Activated naive CD8-positive, alpha-beta T cell treated with anti-CD3 and anti-CD28 coated beads, Interleukin-2, amount 50 U/mL, for 24 hours (primary cell): ENCODE data around the gene DCST2.
"Not testable (repeated sequence)": the region's sequence is repeated elsewhere in the genome, so short reads cannot be mapped to it uniquely, and the experiment has no call there.

Experiments used
- ATAC-seq: fragments of 150-1000 bp; cut with Tn5 transposase; one replicate; pipeline ENCODE4 v1.10.0; 2021
- DNase-seq: peaks from one replicate; pipeline ENCODE4 v3.0.0; 2021
- H3K27ac Mint-ChIP-seq: one replicate; pipeline ENCODE4 v1.8.0; 2021; ENCODE audit warnings: mild to moderate bottlenecking, mixed read lengths
- H3K27me3 Mint-ChIP-seq: one replicate; pipeline ENCODE4 v1.8.0; 2021; ENCODE audit warnings: mixed read lengths
- H3K36me3 Mint-ChIP-seq: one replicate; pipeline ENCODE4 v1.8.0; 2021; ENCODE audit warnings: low read depth, mixed read lengths
- H3K4me1 Mint-ChIP-seq: one replicate; pipeline ENCODE4 v1.8.0; 2021; ENCODE audit warnings: mixed read lengths
- H3K4me3 Mint-ChIP-seq: one replicate; pipeline ENCODE4 v1.8.0; 2021; ENCODE audit warnings: mild to moderate bottlenecking, moderate library complexity, mixed read lengths
- H3K9me3 Mint-ChIP-seq: one replicate; pipeline ENCODE4 v1.8.0; 2021; ENCODE audit warnings: mixed read lengths

The DCST2 gene

DNA sequence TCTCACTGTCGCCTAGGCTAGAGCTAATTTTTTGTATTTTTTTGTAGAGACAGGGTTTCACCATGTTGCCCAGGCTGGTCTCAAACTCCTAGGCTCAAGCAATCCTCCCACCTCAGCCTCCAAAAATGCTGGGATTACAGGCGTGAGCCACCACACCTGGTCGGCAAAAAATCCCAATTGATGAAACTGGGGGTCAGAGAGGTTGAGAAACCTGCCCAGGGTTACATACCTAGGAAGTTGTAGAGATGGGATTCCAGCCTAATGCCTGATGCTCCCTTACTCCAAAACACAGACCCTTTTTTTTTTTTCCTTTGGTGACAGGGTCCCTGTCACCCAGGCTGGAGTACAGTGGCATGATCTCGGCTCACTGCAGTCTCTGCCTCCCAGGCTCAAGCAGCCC is 46.8 kb downstream of the DCST2 start:
- Mint-ChIP-seq H3K4me1 (peaks cover 21% of the 10 kb centered on the region), H3K36me3 (peaks cover 21% of the 10 kb centered on the region)
- not testable (repeated sequence) for DNase-seq, H3K9me3 Mint-ChIP-seq, H3K4me3 Mint-ChIP-seq, ATAC-seq, H3K27me3 Mint-ChIP-seq, H3K27ac Mint-ChIP-seq

DNA sequence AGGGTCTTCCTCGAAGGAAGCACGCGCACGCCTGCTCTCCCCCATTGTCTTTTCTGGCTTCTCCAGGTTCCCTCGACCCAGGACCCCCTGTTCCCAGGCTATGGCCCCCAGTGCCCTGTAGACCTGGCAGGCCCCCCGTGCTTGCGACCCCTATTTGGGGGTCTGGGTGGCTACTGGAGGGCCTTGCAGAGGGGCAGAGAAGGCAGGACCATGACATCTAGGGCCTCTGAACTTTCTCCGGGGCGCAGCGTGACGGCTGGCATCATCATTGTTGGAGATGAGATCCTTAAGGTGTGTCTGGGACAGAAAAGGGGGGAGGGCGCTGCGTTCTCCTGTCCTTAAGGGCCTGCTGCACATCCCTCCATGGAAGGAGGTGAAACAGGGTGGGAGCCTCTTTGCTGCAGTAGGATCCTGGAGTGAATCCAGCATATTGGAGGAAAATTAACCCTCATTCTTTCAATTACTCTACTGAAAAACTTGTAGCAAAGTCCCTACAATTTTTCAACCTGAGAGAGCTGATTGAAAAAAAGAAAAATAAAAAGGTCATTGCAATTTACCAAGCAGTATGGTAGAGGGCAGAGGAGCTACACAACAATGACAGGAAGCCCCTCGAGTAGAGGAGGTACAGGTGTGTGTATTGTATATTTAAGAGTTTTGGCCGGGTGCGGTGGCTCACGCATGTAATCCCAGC is 49.7 kb downstream of the DCST2 start:
- Mint-ChIP-seq H3K27ac (no peak overlapping the region), H3K36me3 (peaks cover 32% of the 10 kb centered on the region), H3K4me3 (no peak overlapping the region), H3K4me1 (peaks cover 21% of the 10 kb centered on the region), H3K9me3 (no peaks in the 10 kb centered on the region), H3K27me3 (no peaks in the 10 kb centered on the region)
- DNase-seq (no peak), ATAC-seq (no peak)

GRCh38 chr1:154982897-154983648 is 50.5 kb downstream of the DCST2 start, which contains the start of gene FLAD1:
Gene FLAD1, plus strand, starts transcription at chr1:154983344. Its CDS starts 351 bp downstream, at chr1:154983695.
- ATAC-seq (peak; percentile 100), DNase-seq (peak; percentile 95)
- no peaks in the 10 kb centered on the region for H3K27me3 Mint-ChIP-seq
- no peak within 1 kb of the TSS for H3K27ac Mint-ChIP-seq
- H3K9me3 Mint-ChIP-seq = no peaks in the 10 kb centered on the region
- H3K36me3 Mint-ChIP-seq = peaks cover 32% of the 10 kb centered on the region
- H3K4me1 Mint-ChIP-seq = peaks cover 18% of the 10 kb centered on the region
- no peak within 1 kb of the TSS for H3K4me3 Mint-ChIP-seq

GRCh38 chr1:154982341-154982740 is 51.2 kb downstream of the DCST2 start:
- Mint-ChIP-seq H3K4me1 (peaks cover 23% of the 10 kb centered on the region), H3K27ac (no peak overlapping the region), H3K4me3 (no peak overlapping the region), H3K9me3 (no peaks in the 10 kb centered on the region), H3K36me3 (peaks cover 33% of the 10 kb centered on the region), H3K27me3 (no peaks in the 10 kb centered on the region)
- ATAC-seq (no peak), DNase-seq (no peak)

- DNase-seq = no peak
- no peak for ATAC-seq
- Mint-ChIP-seq H3K4me1 (peaks cover 11% of the 10 kb centered on the region), H3K27me3 (no peaks in the 10 kb centered on the region), H3K36me3 (peaks cover 36% of the 10 kb centered on the region), H3K27ac (no peak overlapping the region), H3K4me3 (no peak overlapping the region), H3K9me3 (no peaks in the 10 kb centered on the region)
Observed at GRCh38 chr1:154978360-154978759, 55.2 kb downstream of the DCST2 start.

- H3K27me3 Mint-ChIP-seq, H3K4me3 Mint-ChIP-seq, H3K9me3 Mint-ChIP-seq, H3K27ac Mint-ChIP-seq, ATAC-seq, DNase-seq: not testable (repeated sequence)
- H3K36me3 Mint-ChIP-seq = peaks cover 36% of the 10 kb centered on the region
- peaks cover 15% of the 10 kb centered on the region for H3K4me1 Mint-ChIP-seq
Observed at GRCh38 chr1:154977762-154978161, 55.8 kb downstream of the DCST2 start.

DNA sequence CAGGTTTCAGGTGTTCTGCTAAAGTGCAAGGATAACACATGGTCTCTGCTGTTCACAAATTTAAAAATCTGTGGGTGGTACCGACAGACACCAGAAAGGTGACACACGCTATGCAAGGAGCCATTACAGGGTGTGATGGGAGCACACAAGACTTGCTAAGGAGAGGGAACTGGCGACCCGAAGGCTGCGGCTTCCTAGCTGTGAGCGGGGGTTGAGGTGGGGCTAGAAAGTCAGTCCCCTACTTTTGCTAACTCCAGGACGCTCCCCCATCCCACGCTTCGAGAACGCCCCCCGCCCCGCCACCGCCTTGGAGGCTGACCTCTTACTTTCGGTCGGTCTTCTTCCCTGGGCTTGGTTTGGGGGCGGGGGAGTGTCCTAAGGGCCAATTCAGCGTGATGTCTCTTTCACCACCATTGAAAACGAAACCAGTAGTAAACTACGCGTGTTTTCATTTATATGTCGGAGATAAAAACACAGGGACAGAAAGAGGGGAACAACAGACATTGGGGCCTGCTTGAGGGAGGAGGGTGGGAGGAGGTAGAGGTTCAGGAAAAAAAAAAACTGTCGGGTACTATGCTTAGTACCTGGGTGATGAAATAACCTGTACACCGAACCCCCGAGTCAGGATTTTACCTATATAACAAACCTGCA is 58.0 kb downstream of the DCST2 start:
- no peaks in the 10 kb centered on the region for H3K9me3 Mint-ChIP-seq
- H3K4me1 Mint-ChIP-seq = peaks cover 31% of the 10 kb centered on the region
- DNase-seq = peak; percentile 74
- ATAC-seq = peak; percentile 26
- H3K27ac Mint-ChIP-seq = no peak overlapping the region
- no peak overlapping the region for H3K4me3 Mint-ChIP-seq
- no peaks in the 10 kb centered on the region for H3K27me3 Mint-ChIP-seq
- peaks cover 26% of the 10 kb centered on the region for H3K36me3 Mint-ChIP-seq

GRCh38 chr1:154974808-154975408 is 58.7 kb downstream of the DCST2 start:
- Mint-ChIP-seq H3K36me3 (peaks cover 26% of the 10 kb centered on the region), H3K27me3 (no peaks in the 10 kb centered on the region), H3K27ac (no peak overlapping the region), H3K9me3 (no peaks in the 10 kb centered on the region), H3K4me1 (peaks cover 31% of the 10 kb centered on the region), H3K4me3 (no peak overlapping the region)
- peak; percentile 95 for DNase-seq
- ATAC-seq = peak; percentile 64

GRCh38 chr1:154974102-154974807 is 59.3 kb downstream of the DCST2 start, which contains the start of gene CKS1B:
Gene CKS1B, plus strand, starts transcription at chr1:154974681. Its CDS starts 65 bp downstream, at chr1:154974746.
- peak; percentile 86 for ATAC-seq
- Mint-ChIP-seq H3K27me3 (no peaks in the 10 kb centered on the region), H3K9me3 (no peaks in the 10 kb centered on the region), H3K4me3 (no peak within 1 kb of the TSS), H3K36me3 (peaks cover 21% of the 10 kb centered on the region), H3K4me1 (peaks cover 36% of the 10 kb centered on the region), H3K27ac (no peak within 1 kb of the TSS)
- peak; percentile 92 for DNase-seq

GRCh38 chr1:154973344-154974101 is 60.1 kb downstream of the DCST2 start:
- H3K4me1 Mint-ChIP-seq = peaks cover 36% of the 10 kb centered on the region
- peak; percentile 97 for DNase-seq
- ATAC-seq = peak; percentile 11
- no peaks in the 10 kb centered on the region for H3K9me3 Mint-ChIP-seq
- no peaks in the 10 kb centered on the region for H3K27me3 Mint-ChIP-seq
- no peak overlapping the region for H3K27ac Mint-ChIP-seq
- no peak overlapping the region for H3K4me3 Mint-ChIP-seq
- H3K36me3 Mint-ChIP-seq = peaks cover 17% of the 10 kb centered on the region

DNA sequence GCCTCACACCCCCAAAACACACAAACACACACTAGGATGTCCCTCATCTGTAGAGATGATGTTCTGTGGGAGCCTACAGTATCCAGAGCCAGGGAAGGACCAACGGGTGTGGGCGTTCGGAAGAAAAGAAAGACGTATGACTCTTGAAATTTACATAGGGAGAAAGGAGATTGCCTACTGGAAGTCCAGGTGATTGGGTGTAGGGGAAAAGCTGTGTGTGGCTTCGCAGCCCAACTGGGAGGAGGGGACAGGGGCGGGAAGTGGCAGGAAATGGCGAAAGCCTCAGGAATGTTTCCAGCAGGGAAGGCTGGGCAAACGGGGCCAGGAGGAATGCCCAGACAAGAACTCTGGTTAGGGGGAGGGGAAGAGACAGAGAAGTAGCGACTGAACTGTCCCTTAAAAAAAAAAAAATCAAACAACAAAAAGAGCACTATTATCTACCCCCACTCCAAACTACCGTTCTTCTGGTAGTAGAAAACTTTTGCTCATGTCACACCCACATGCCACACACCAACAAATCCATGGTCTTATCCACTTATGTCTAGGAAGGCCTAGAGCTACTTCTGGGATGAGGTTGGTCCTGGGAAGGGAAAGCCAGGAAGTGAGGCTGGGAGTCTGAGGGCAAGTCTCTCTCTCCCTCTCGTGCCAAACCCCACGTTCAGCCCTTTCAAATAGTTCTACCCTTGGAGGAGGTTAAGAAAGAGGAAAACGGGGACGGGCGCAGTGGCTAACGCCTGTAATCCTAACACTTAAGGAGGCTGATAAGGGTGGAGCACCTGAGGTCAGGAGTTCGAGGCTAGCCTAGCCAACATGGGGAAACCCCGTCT is 60.9 kb downstream of the DCST2 start:
- ATAC-seq (no peak), DNase-seq (no peak)
- Mint-ChIP-seq H3K4me1 (peaks cover 34% of the 10 kb centered on the region), H3K36me3 (peaks cover 9% of the 10 kb centered on the region), H3K9me3 (no peaks in the 10 kb centered on the region), H3K4me3 (no peak overlapping the region), H3K27me3 (no peaks in the 10 kb centered on the region), H3K27ac (peak overlapping the region; percentile 60)

GRCh38 chr1:154972213-154972516 is 61.4 kb downstream of the DCST2 start:
- Mint-ChIP-seq H3K4me1 (peaks cover 30% of the 10 kb centered on the region), H3K27ac (peak overlapping the region; percentile 60), H3K4me3 (no peak overlapping the region), H3K9me3 (no peaks in the 10 kb centered on the region), H3K27me3 (no peaks in the 10 kb centered on the region), H3K36me3 (peaks cover 9% of the 10 kb centered on the region)
- ATAC-seq = no peak
- no peak for DNase-seq
